GM19239 (cell line): Measurements from ENCODE around the gene OPN1LW.
"Not testable (repeated sequence)": the region's sequence is repeated elsewhere in the genome, so short reads cannot be mapped to it uniquely, and the experiment has no call there.

Experiments used
- DNase-seq: peaks from one replicate; pipeline ENCODE4 v3.0.0; 2011; ENCODE audit warnings: low spot score; ENCODE audit not compliant: insufficient read length
- FAIRE-seq: peaks from 2 replicates; lab custom pipeline; 2011; peaks lifted over from hg19 to GRCh38; lab: Jason Lieb, UNC

OPN1LW gene

GRCh38 chrX:154131955-154132354, 12.1 kb upstream of the OPN1LW start:
- FAIRE-seq = no peak
- no peak for DNase-seq

- DNase-seq (no peak), FAIRE-seq (no peak)
Measured at GRCh38 chrX:154132366-154132765, 11.7 kb upstream of the OPN1LW start.

- FAIRE-seq = no peak
- no peak for DNase-seq
Measured at GRCh38 chrX:154135458-154136229, 8.4 kb upstream of the OPN1LW start.

- FAIRE-seq = no peak
- DNase-seq = peak; percentile 54
Measured at GRCh38 chrX:154136627-154137161, 7.3 kb upstream of the OPN1LW start.

- no peak for DNase-seq
- FAIRE-seq = no peak
Measured at GRCh38 chrX:154138857-154139256, 5.2 kb upstream of the OPN1LW start.

GRCh38 chrX:154140206-154140605, 3.8 kb upstream of the OPN1LW start:
- FAIRE-seq (no peak), DNase-seq (no peak)

GRCh38 chrX:154140742-154141141, 3.3 kb upstream of the OPN1LW start:
- DNase-seq (no peak), FAIRE-seq (no peak)

- FAIRE-seq (no peak), DNase-seq (no peak)
Measured at GRCh38 chrX:154142386-154142785, 1.7 kb upstream of the OPN1LW start.

- no peak for DNase-seq
- FAIRE-seq = no peak
Measured at GRCh38 chrX:154142950-154143745, 895 bp upstream of the OPN1LW start.

GRCh38 chrX:154151030-154151429, 7.0 kb downstream of the OPN1LW start:
- not testable (repeated sequence) for DNase-seq, FAIRE-seq

GRCh38 chrX:154156221-154156620, 12.2 kb downstream of the OPN1LW start:
- not testable (repeated sequence) for DNase-seq, FAIRE-seq

- FAIRE-seq, DNase-seq: not testable (repeated sequence)
Measured at GRCh38 chrX:154157207-154157606, 13.2 kb downstream of the OPN1LW start.

GRCh38 chrX:154159345-154159744, 15.3 kb downstream of the OPN1LW start:
- FAIRE-seq, DNase-seq: not testable (repeated sequence)

- FAIRE-seq, DNase-seq: not testable (repeated sequence)
Measured at GRCh38 chrX:154164902-154165301, 20.9 kb downstream of the OPN1LW start.

GRCh38 chrX:154168384-154168783, 24.3 kb downstream of the OPN1LW start:
- FAIRE-seq, DNase-seq: not testable (repeated sequence)

GRCh38 chrX:154172535-154172943, 28.5 kb downstream of the OPN1LW start:
- not testable (repeated sequence) for FAIRE-seq, DNase-seq

GRCh38 chrX:154174356-154174755, 30.3 kb downstream of the OPN1LW start:
- FAIRE-seq, DNase-seq: not testable (repeated sequence)

GRCh38 chrX:154182296-154182695, 38.3 kb downstream of the OPN1LW start, which contains the start of gene OPN1MW:
Gene OPN1MW (plus strand): TSS chrX:154182596. CDS start chrX:154182678, 82 bp downstream.
- not testable (repeated sequence) for FAIRE-seq, DNase-seq

GRCh38 chrX:154183794-154184193, 39.8 kb downstream of the OPN1LW start:
- FAIRE-seq, DNase-seq: not testable (repeated sequence)

- not testable (repeated sequence) for DNase-seq, FAIRE-seq
Measured at GRCh38 chrX:154192846-154193245, 48.8 kb downstream of the OPN1LW start.
